NCI-H774 (cell line): ENCODE data around the gene GALNT12.

Experiments used
- DNase-seq: peaks from one replicate; lab custom pipeline; 2025; lab: John Stamatoyannopoulos, UW

Gene GALNT12

GRCh38 chr9:98832768-98833089 is 25.3 kb downstream of the GALNT12 start:
- DNase-seq = no peak

GRCh38 chr9:98833090-98833956 is 25.9 kb downstream of the GALNT12 start:
- no peak for DNase-seq

- DNase-seq = no peak
Measured at GRCh38 chr9:98834386-98834785, 26.9 kb downstream of the GALNT12 start.

- DNase-seq = no peak
Measured at GRCh38 chr9:98836206-98836605, 28.7 kb downstream of the GALNT12 start.

GRCh38 chr9:98837516-98837915 is 30.0 kb downstream of the GALNT12 start:
- no peak for DNase-seq

- no peak for DNase-seq
Measured at GRCh38 chr9:98838155-98838867, 30.8 kb downstream of the GALNT12 start.

GRCh38 chr9:98838868-98839565 is 31.5 kb downstream of the GALNT12 start:
- DNase-seq = no peak

GRCh38 chr9:98839724-98840123 is 32.3 kb downstream of the GALNT12 start:
- no peak for DNase-seq

- no peak for DNase-seq
Measured at GRCh38 chr9:98842510-98842909, 35.0 kb downstream of the GALNT12 start.

- no peak for DNase-seq
Measured at GRCh38 chr9:98846081-98846480, 38.6 kb downstream of the GALNT12 start.

GRCh38 chr9:98846879-98847278 is 39.4 kb downstream of the GALNT12 start:
- DNase-seq = no peak

GRCh38 chr9:98848450-98849149 is 41.1 kb downstream of the GALNT12 start:
- peak; percentile 73 for DNase-seq

GRCh38 chr9:98849563-98849962 is 42.1 kb downstream of the GALNT12 start:
- no peak for DNase-seq

- DNase-seq = no peak
Measured at GRCh38 chr9:98850851-98851729, 43.6 kb downstream of the GALNT12 start.

GRCh38 chr9:98851730-98852459 is 44.4 kb downstream of the GALNT12 start:
- no peak for DNase-seq

- DNase-seq = no peak
Measured at GRCh38 chr9:98852460-98852734, 44.9 kb downstream of the GALNT12 start.

- no peak for DNase-seq
Measured at GRCh38 chr9:98852961-98853360, 45.5 kb downstream of the GALNT12 start.

GRCh38 chr9:98854266-98854665 is 46.8 kb downstream of the GALNT12 start:
- no peak for DNase-seq

GRCh38 chr9:98855592-98855991 is 48.1 kb downstream of the GALNT12 start:
- no peak for DNase-seq

- DNase-seq = no peak
Measured at GRCh38 chr9:98856982-98857381, 49.5 kb downstream of the GALNT12 start.

- no peak for DNase-seq
Measured at GRCh38 chr9:98859941-98860340, 52.5 kb downstream of the GALNT12 start.
